Measurements from ENCODE around the gene SNX33. TPM values are rescaled to one million over a fixed set of nuclear protein-coding genes. Genes with fewer than 3 reads are reported as not detected.
A peak's percentile ranks its signal among the peaks of the same experiment; 100 is the strongest.

Gene SNX33
- total RNA-seq, 4 donors from 2014 or later, result 4.9 to 6.7 (median 5.5) TPM

- no peak for ATAC-seq
- DNase-seq, result no peak
- Histone ChIP-seq H3K9me3 (no peaks in the 10 kb centered on the region), H3K36me3 (no peaks in the 10 kb centered on the region), H3K27ac (peak overlapping the region; percentile 87 to 95 (median 92)), H3K4me3 (peak overlapping the region in 2 of 4 donors; percentile 26 to 79), H3K27me3 (no peaks in the 10 kb centered on the region), H3K4me1 (peaks cover 26 to 28% of the 10 kb centered on the region in 2 donors)
- in situ Hi-C loops (cut with MboI; ENCODE audit: low sequenced_read_pairs in 4 of 4), result loop anchor here in 3 of 4 donors (5.0 to 25.0 kb wide), 2 partner anchors 40 to 275 kb away; partner anchors contain the start of gene MAN2C1 (in 2 of the 3)
- TF ChIP-seq CTCF (IDR thresholded peaks at IDR 0.05 in 4 of 5, conservative IDR thresholded peaks at IDR 0.05 in 1 of 5) (no peak), POLR2A (IDR thresholded peaks at IDR 0.05) (no peak)
- intact Hi-C loops (cut with DNase I; ENCODE audit: low total_unique reads), result loop anchor here (2.0 to 10.0 kb wide), 2 partner anchors 37 to 97 kb away; no protein-coding TSS in a partner anchor
Measured at GRCh38 chr15:75637245-75638009, 10.3 kb upstream of the SNX33 start.

- Histone ChIP-seq H3K9me3 (no peaks in the 10 kb centered on the region), H3K36me3 (no peaks in the 10 kb centered on the region), H3K4me1 (peaks cover 26 to 28% of the 10 kb centered on the region in 2 donors), H3K4me3 (peak overlapping the region; percentile 75 to 97 (median 82)), H3K27ac (peak overlapping the region; percentile 87 to 95 (median 92)), H3K27me3 (no peaks in the 10 kb centered on the region)
- in situ Hi-C loops (cut with MboI; ENCODE audit: low sequenced_read_pairs in 4 of 4) (loop anchor here in 3 of 4 donors (5.0 to 25.0 kb wide), 2 partner anchors 38 to 277 kb away; partner anchors contain the start of gene MAN2C1 (in 2 of the 3)), intact Hi-C loops (cut with DNase I; ENCODE audit: low total_unique reads) (loop anchor here (2.0 to 10.0 kb wide), 2 partner anchors 36 to 96 kb away; no protein-coding TSS in a partner anchor)
- DNase-seq (no peak), ATAC-seq (no peak)
- TF ChIP-seq POLR2A (IDR thresholded peaks at IDR 0.05), result no peak
- TF ChIP-seq CTCF (IDR thresholded peaks at IDR 0.05 in 4 of 5, conservative IDR thresholded peaks at IDR 0.05 in 1 of 5), result no peak
Measured at GRCh38 chr15:75639191-75639708, 8.5 kb upstream of the SNX33 start.

GRCh38 chr15:75639709-75640482 is 7.8 kb upstream of the SNX33 start, which contains the start of gene IMP3:
IMP3 (minus strand) TSS chr15:75640224; CDS start chr15:75640168, 56 bp downstream.
- H3K36me3 ChIP-seq, result no peaks in the 10 kb centered on the region
- H3K4me3 ChIP-seq, result peak within 1 kb of the TSS; percentile 75 to 97 (median 82)
- H3K27me3 ChIP-seq, result no peaks in the 10 kb centered on the region
- H3K27ac ChIP-seq, result peak within 1 kb of the TSS; percentile 87 to 95 (median 92)
- in situ Hi-C loops (cut with MboI; ENCODE audit: low sequenced_read_pairs in 4 of 4) (loop anchor here in 3 of 4 donors (5.0 to 25.0 kb wide), 2 partner anchors 37 to 278 kb away; partner anchors contain the start of gene MAN2C1 (in 2 of the 3)), intact Hi-C loops (cut with DNase I; ENCODE audit: low total_unique reads) (loop anchor here (1.0 to 10.0 kb wide), 5 partner anchors 15 to 272 kb away; partner anchors contain the start of genes MAN2C1 and SNUPN)
- DNase-seq (peak; percentile 95 to 97), ATAC-seq (peak; percentile 90 to 92)
- peak in 1 of 5 experiments; percentile 26 for TF ChIP-seq CTCF (IDR thresholded peaks at IDR 0.05 in 4 of 5, conservative IDR thresholded peaks at IDR 0.05 in 1 of 5)
- TF ChIP-seq POLR2A (IDR thresholded peaks at IDR 0.05), result peak; percentile 89 to 94
- no peaks in the 10 kb centered on the region for H3K9me3 ChIP-seq
- H3K4me1 ChIP-seq, result peaks cover 26 to 28% of the 10 kb centered on the region in 2 donors
